ENCODE data around the gene BACE2.

GRCh38 chr21:41138711-41139110, 29.2 kb upstream of the BACE2 start:
- TF ChIP-seq CTCF (conservative IDR thresholded peaks at IDR 0.05; ENCODE audit: low read depth, low read length) (no peak), BHLHE40 (IDR thresholded peaks at IDR 0.05; ENCODE audit: low read depth, low read length) (no peak), USF2 (IDR thresholded peaks at IDR 0.05; ENCODE audit: low read depth, low read length) (no peak), RCOR1 (IDR thresholded peaks at IDR 0.05; ENCODE audit: insufficient replicate concordance, low read length) (no peak), POLR2A (IDR thresholded peaks at IDR 0.05; ENCODE audit: low read depth, low read length) (no peak), RAD21 (IDR thresholded peaks at IDR 0.05; ENCODE audit: low read length) (no peak), MAFK (IDR thresholded peaks at IDR 0.05; ENCODE audit: low read depth, low read length) (no peak)

Measured in IMR-90 (cell line).